Measurements from ENCODE around the gene ADM5. TPM values are rescaled to one million over a fixed set of nuclear protein-coding genes. Genes with fewer than 3 reads are reported as not detected.

Gene ADM5
- total and polyA plus RNA-seq, 2 experiments from 2014 or later: 0.50 TPM; not detected in 1

DNA sequence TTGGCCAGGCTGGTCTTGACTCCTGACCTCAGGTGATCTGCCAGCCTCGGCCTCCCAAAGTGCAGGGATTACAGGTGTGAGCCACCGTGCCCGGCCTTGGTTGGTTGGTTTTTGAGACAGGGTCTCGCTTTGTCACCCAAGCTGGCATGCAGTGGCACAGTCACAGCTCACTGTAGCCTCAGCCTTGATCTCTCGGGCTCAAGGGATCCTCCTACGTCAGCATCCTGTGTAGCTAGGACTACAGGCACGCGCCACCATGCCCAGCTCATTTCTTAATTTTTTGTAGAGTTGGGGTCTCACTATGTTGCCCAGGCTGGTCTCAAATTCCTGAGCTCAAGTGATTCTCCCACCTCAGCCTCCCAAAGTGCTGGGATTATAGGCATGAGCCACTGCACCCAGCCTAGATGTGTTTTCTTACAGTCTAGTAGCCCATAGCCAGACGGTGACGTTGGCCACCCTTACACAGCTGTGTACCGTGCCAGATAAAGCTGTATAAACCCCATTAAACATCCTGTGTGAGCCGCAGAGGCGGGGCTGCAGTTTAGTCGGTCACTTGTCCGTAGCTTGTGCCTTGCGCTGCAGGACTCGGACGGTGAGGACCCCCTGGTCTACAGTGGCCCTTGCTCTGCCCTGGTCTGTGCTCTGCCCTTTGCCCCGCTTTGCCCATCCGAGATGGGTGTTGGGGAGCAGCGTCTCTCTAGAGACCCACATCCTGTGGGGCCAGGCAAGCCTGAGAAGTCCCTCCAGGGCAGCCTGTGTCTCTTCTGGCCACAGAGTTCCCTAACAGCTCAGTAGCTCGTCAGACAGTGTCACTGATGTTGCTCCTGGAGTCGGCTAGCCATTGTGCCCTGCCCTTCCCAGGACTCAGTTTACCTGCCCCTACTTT lies 33.6 kb upstream of the ADM5 start:
- no peak overlapping the region for H3K27ac ChIP-seq
- H2AFZ ChIP-seq: no peak overlapping the region
- no peak for DNase-seq (ENCODE audit: low spot score)
- H3K9me2 ChIP-seq (replicated peaks; ENCODE audit: insufficient read depth): no peaks in the 10 kb centered on the region
- no peaks in the 10 kb centered on the region for H3K9me3 ChIP-seq (ENCODE audit: low read depth)
- H4K20me1 ChIP-seq (ENCODE audit: insufficient read depth, poor library complexity, severe bottlenecking): no peaks in the 10 kb centered on the region
- no peaks in the 10 kb centered on the region for H3K79me2 ChIP-seq
- TF ChIP-seq EZH2phosphoT487 (IDR thresholded peaks at IDR 0.05; ENCODE audit: low read depth, severe bottlenecking, unreplicated experiment): no peak
- TF ChIP-seq EZH2 (IDR thresholded peaks at IDR 0.05; ENCODE audit: borderline replicate concordance): no peak
- TF ChIP-seq, protein P1, sequence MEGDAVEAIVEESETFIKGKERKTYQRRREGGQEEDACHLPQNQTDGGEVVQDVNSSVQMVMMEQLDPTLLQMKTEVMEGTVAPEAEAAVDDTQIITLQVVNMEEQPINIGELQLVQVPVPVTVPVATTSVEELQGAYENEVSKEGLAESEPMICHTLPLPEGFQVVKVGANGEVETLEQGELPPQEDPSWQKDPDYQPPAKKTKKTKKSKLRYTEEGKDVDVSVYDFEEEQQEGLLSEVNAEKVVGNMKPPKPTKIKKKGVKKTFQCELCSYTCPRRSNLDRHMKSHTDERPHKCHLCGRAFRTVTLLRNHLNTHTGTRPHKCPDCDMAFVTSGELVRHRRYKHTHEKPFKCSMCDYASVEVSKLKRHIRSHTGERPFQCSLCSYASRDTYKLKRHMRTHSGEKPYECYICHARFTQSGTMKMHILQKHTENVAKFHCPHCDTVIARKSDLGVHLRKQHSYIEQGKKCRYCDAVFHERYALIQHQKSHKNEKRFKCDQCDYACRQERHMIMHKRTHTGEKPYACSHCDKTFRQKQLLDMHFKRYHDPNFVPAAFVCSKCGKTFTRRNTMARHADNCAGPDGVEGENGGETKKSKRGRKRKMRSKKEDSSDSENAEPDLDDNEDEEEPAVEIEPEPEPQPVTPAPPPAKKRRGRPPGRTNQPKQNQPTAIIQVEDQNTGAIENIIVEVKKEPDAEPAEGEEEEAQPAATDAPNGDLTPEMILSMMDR (IDR thresholded peaks at IDR 0.05; ENCODE audit: poor library complexity): no peak
- H3K4me1 ChIP-seq (ENCODE audit: insufficient read depth): no peaks in the 10 kb centered on the region
- 95% methylated on average over 23 of the region's 23 CpGs for WGBS (ENCODE audit: low lambda C conversion rate, missing lambda C conversion rate)
- H3K4me2 ChIP-seq: no peak overlapping the region
- no peaks in the 10 kb centered on the region for H3K36me3 ChIP-seq (replicated peaks; ENCODE audit: insufficient read depth, low read depth)
- H3K4me3 ChIP-seq: no peak overlapping the region
- H3K27me3 ChIP-seq: no peaks in the 10 kb centered on the region

DNA sequence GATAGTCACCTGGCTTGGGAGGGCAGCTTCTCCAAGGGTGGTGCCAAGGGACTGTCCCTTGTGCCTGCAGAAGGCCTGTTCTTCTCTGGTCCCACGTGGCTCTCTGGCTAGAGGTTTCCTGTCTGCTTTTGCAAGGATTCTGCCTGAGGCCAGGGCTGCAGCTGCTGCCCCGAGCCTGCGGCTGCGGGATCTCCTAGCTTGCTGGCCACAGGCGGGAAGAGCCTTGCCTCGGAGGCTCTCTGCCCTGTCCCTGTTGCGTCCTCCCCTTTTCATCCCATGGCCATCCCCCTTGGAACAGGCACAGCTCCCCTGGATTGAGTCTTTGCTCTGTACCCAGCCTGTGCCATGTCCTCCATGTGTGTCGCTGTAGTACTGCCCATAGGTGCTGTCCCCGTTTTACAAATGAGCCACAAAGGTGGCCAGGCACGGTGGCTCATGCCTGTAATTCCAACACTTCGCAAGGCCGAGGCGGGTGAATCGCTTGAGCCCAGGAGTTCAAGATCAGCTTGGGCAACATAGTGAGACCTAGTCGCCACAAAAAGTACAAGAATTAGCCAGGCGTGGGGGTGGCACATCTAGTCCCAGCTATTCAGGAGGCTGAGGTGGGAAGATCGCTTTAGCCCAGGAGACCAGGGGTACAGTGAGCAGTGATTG lies 32.8 kb upstream of the ADM5 start:
- TF ChIP-seq EZH2 (IDR thresholded peaks at IDR 0.05; ENCODE audit: borderline replicate concordance) (no peak), EZH2phosphoT487 (IDR thresholded peaks at IDR 0.05; ENCODE audit: low read depth, severe bottlenecking, unreplicated experiment) (no peak)
- TF ChIP-seq, protein P1 (IDR thresholded peaks at IDR 0.05; ENCODE audit: poor library complexity): no peak
- Histone ChIP-seq H3K4me3 (no peak overlapping the region), H3K27me3 (no peaks in the 10 kb centered on the region), H3K9me3 (ENCODE audit: low read depth) (no peaks in the 10 kb centered on the region), H3K4me1 (ENCODE audit: insufficient read depth) (no peaks in the 10 kb centered on the region), H2AFZ (no peak overlapping the region), H4K20me1 (ENCODE audit: insufficient read depth, poor library complexity, severe bottlenecking) (no peaks in the 10 kb centered on the region), H3K79me2 (no peaks in the 10 kb centered on the region), H3K36me3 (replicated peaks; ENCODE audit: insufficient read depth, low read depth) (no peaks in the 10 kb centered on the region), H3K27ac (no peak overlapping the region), H3K9me2 (replicated peaks; ENCODE audit: insufficient read depth) (no peaks in the 10 kb centered on the region), H3K4me2 (no peak overlapping the region)
- no peak for DNase-seq (ENCODE audit: low spot score)
- 92% methylated on average over 17 of the region's 17 CpGs for WGBS (ENCODE audit: low lambda C conversion rate, missing lambda C conversion rate)

DNA sequence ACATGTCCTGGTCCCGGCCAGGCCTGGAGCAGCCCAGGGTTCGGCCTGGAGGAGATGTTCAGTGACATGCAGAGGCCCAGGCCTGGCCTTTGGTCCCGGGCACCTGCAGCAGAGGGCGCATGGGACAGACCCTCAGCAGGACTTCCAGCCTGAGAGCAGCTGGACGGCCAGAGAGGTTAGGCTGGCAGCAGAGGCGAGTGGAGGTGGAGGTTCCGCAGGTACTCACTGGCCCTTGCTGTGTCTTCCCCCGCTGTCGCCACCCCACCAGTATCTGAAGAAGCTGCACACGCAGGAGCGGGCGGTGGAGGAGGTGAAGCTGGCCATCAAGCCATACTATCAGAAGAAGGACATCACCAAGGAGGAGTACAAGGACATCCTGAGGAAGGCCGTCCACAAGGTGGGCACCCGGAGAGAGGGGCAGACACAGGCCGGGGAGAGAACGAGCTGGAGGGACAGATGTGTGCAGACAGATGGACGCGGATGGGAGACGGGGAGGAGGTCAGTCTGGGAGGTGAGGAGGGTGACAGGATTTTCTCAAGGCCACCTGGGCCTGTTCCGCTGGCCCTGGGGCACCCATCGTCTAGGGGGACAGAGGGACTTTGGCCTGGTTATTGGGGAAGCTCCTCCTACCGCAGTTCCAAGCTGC lies 31.8 kb upstream of the ADM5 start:
- no peaks in the 10 kb centered on the region for H3K4me1 ChIP-seq (ENCODE audit: insufficient read depth)
- no peaks in the 10 kb centered on the region for H3K36me3 ChIP-seq (replicated peaks; ENCODE audit: insufficient read depth, low read depth)
- H3K4me2 ChIP-seq: no peak overlapping the region
- no peaks in the 10 kb centered on the region for H3K79me2 ChIP-seq
- H2AFZ ChIP-seq: no peak overlapping the region
- no peaks in the 10 kb centered on the region for H3K9me2 ChIP-seq (replicated peaks; ENCODE audit: insufficient read depth)
- H3K27ac ChIP-seq: no peak overlapping the region
- no peaks in the 10 kb centered on the region for H3K9me3 ChIP-seq (ENCODE audit: low read depth)
- no peaks in the 10 kb centered on the region for H4K20me1 ChIP-seq (ENCODE audit: insufficient read depth, poor library complexity, severe bottlenecking)
- no peaks in the 10 kb centered on the region for H3K27me3 ChIP-seq
- TF ChIP-seq EZH2phosphoT487 (IDR thresholded peaks at IDR 0.05; ENCODE audit: low read depth, severe bottlenecking, unreplicated experiment) (no peak), EZH2 (IDR thresholded peaks at IDR 0.05; ENCODE audit: borderline replicate concordance) (no peak)
- TF ChIP-seq, protein P1 (IDR thresholded peaks at IDR 0.05; ENCODE audit: poor library complexity): no peak
- DNase-seq (ENCODE audit: low spot score): no peak
- H3K4me3 ChIP-seq: no peak overlapping the region
- 95% methylated on average over 22 of the region's 22 CpGs for WGBS (ENCODE audit: low lambda C conversion rate, missing lambda C conversion rate)

Data from hepatocyte (in vitro differentiated cells).